Left cardiac atrium (tissue), 4 donors: ENCODE results near the gene SLAMF8. TPM values are rescaled to one million over a fixed set of nuclear protein-coding genes. Genes with fewer than 3 reads are reported as not detected.

Experiments
- ATAC-seq, 2 donors: fragments of 200-7000 bp; cut with Tn5 transposase; one replicate each; pipeline ENCODE4 v1.9.1; 2020; ENCODE audit warnings: mild to moderate bottlenecking in 2 of 2, moderate library complexity in 2 of 2
- DNase-seq: peaks from one replicate; pipeline ENCODE4 v3.0.0-alpha.2; 2020
- intact Hi-C, 2 donors: fragments of 100-400 bp; cut with DNase I; formaldehyde crosslinking; loops; one replicate each; pipeline versions ENCODE4 v1.14.1 to v1.15.1; 2022 to 2023
- total RNA-seq, 2 donors: library from RNA; stranded (reverse); fragmentation: NEBNext Ultra II Directional; extraction: Animal tissue kit (Norgen Biotek cat#: 25700); gene quantifications; one replicate each; pipeline ENCODE4 v1.2.1, GENCODE V29; 2021
- donor health status: DM: no; HTN: yes; CAD: no.
- donor health status: DM: no; HTN: yes; CAD: no; lungs with severe emphysema.
- donor health status: DM: yes; HTN: yes; CAD: no.
- donor health status: Dilated cardiomyopathy.

Gene SLAMF8
- total RNA-seq, 2 donors from 2014 or later = 2.4 to 4.4 TPM

GRCh38 chr1:159804924-159805323, 21.7 kb upstream of the SLAMF8 start:
- intact Hi-C loops = loop anchor here in 1 of 2 donors (5.0 kb wide), 1 partner anchor 87 kb away; no protein-coding TSS in a partner anchor
- DNase-seq (no peak), ATAC-seq (no peak)

DNA sequence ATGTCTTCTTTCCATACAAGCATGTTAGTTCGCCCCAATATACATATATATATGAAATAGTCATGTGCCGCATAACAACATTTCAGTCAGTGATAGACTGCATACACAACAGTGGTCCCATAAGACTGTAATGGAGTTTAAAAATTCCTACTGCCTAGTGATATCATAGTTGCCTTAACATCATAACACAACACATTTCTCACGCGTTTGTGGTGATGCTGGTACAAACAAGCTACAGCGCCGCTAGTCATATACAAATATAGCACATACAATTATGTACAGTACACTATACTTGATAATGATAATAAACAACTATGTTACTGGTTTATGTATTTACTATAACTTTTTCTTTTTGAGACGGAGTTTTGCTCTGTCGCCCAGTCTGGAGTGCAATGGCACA, 10.7 kb upstream of the SLAMF8 start:
- ATAC-seq (no peak), DNase-seq (no peak)
- intact Hi-C loops = no loop called here

GRCh38 chr1:159817276-159818041, 9.2 kb upstream of the SLAMF8 start:
- intact Hi-C loops = no loop called here
- no peak for ATAC-seq

DNA sequence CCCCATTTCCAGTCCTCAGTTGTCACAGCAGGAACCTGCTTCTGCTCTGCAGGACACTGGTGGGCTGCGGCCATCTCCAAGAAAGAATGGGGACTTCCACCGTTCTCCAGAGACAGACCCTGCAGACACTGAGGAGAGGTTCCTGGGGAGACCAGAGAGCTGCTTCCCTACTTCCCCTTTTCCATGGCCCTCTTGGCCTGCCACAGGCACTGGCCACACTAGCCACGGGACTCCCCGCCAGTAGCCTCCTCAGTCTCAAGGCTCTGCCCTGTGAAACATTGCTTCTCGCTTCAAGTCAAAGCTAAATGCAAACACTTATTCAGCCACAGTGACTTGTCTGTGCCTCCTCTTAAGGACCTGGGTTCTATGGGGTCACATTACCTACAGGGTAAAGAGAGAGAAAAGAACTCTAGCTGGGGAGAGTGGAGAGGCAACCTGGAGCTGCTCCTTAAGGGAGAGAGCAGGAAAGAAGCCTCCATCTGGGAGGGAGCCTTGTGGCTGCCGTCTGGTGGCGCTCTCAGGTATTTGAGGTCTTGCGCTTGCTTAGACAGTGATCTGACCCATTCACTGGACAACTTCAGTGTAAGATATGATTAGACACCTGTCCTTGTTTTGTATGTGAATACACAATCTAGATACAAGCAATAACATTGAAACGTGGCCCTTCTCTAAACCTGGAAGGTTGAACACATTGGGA, 5.4 kb upstream of the SLAMF8 start:
- no peak for DNase-seq
- intact Hi-C loops = no loop called here
- peak in 1 of 2 donors; percentile 37 for ATAC-seq

More at GRCh38 chr1:159817276-159818041, 9.2 kb upstream of the SLAMF8 start:
- DNase-seq = no peak

- DNase-seq = no peak
- ATAC-seq = no peak
- intact Hi-C loops = no loop called here
Observed at GRCh38 chr1:159823406-159823805, 3.3 kb upstream of the SLAMF8 start.

DNA sequence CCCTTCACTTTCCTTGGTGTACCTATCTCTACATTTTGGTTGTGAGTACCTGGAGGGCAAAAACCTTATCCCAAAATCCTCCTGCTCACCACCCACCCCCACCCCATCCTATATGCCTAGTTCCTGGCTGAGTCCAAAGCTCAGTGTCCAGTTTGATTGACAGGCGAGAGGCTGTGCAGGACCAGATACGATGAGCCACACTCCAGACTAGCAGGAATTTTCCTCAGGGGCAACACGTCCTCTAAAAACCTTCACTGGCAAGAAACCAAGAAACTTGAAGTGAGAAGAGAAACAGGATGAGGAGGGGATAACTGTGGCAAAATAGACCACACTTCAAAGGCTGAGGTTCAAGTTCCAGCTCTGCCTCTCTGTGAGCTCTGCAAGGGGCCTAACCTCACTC, 1.1 kb upstream of the SLAMF8 start:
- ATAC-seq (no peak), DNase-seq (no peak)
- intact Hi-C loops = no loop called here

- DNase-seq (no peak), ATAC-seq (peak in 1 of 2 donors; percentile 4)
- intact Hi-C loops = no loop called here
Observed at GRCh38 chr1:159827102-159827490, 423 bp downstream of the SLAMF8 start.

DNA sequence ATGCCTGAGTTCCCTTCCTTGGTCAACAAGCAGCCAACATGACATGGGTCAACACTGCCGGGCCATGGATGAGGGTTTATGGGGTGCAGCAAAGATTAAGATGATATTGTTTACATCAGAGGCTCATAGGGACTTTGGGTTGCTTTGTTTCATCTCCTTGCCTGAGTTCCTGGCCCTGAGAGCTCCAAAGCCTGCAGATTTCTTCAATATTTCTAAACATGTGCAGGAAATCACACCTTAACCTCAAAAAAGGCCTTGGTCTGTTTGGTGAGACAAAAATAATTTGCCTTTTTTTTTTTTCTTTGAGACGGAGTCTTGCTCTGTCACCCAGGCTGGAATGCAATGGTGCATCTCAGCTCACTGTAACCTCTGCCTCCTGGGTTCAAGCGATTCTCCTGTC, 876 bp downstream of the SLAMF8 start:
- intact Hi-C loops = no loop called here
- no peak for ATAC-seq
- DNase-seq = no peak

- intact Hi-C loops = no loop called here
- no peak for DNase-seq
- ATAC-seq = no peak
Observed at GRCh38 chr1:159828176-159828575, 1.5 kb downstream of the SLAMF8 start.

DNA sequence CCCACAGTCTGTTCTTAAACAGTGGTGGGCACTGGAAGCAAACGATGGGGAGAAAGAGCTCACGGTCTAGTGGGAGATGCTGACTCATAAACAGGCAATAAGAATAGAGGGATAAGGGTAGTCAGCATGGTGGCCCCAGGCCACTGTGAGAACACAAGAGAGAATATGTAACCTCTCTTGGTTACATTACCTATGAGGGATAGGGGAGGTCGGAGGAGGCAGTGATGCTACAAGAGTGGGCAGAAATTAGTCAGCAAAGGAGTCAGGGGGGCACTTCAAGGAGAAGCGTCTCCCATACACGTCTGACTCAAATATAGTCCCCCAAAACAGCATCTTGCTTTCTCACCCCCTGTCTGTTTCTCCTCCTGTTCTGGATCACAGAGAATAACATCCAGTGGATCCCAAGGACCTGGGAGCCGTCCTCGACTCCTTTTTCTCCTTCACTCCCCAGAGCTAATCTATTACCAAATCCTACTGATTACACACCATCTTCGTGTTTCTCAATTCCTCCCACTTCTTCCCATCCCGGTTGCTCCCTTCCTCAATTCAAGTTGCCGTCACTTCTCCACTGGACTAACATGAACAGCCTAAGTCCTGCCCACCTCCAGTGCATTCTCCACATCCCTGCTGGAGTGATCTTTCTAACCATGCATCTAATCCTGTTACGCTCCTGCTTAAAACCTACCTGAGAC, 2.1 kb downstream of the SLAMF8 start:
- intact Hi-C loops = no loop called here
- DNase-seq (no peak), ATAC-seq (no peak)

- intact Hi-C loops = no loop called here
- ATAC-seq = peak; percentile 68 to 75
- peak; percentile 49 for DNase-seq
Observed at GRCh38 chr1:159829273-159829634, 2.6 kb downstream of the SLAMF8 start.

GRCh38 chr1:159829822-159830465, 3.3 kb downstream of the SLAMF8 start:
- peak; percentile 38 to 66 for ATAC-seq

GRCh38 chr1:159830722-159831121, 4.0 kb downstream of the SLAMF8 start:
- no peak for DNase-seq
- no peak for ATAC-seq
- intact Hi-C loops = no loop called here

More at GRCh38 chr1:159829822-159830465, 3.3 kb downstream of the SLAMF8 start:
- DNase-seq = peak; percentile 47
- intact Hi-C loops = no loop called here

- intact Hi-C loops = no loop called here
- ATAC-seq = no peak
Observed at GRCh38 chr1:159831412-159832141, 4.9 kb downstream of the SLAMF8 start.

GRCh38 chr1:159832309-159832708, 5.6 kb downstream of the SLAMF8 start:
- DNase-seq = no peak
- no peak for ATAC-seq
- intact Hi-C loops = no loop called here

More at GRCh38 chr1:159831412-159832141, 4.9 kb downstream of the SLAMF8 start:
- no peak for DNase-seq

DNA sequence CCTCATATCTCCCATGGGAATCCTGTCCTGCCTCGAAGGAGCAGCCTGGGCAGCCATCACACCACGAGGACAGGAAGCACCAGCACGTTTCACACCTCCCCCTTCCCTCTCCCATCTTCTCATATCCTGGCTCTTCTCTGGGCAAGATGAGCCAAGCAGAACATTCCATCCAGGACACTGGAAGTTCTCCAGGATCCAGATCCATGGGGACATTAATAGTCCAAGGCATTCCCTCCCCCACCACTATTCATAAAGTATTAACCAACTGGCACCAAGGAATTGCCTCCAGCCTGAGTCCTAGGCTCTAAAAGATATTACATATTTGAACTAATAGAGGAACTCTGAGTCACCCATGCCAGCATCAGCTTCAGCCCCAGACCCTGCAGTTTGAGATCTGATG, 8.7 kb downstream of the SLAMF8 start:
- no peak for DNase-seq
- no peak for ATAC-seq
- intact Hi-C loops = no loop called here

GRCh38 chr1:159835862-159836525, 9.3 kb downstream of the SLAMF8 start:
- ATAC-seq (no peak), DNase-seq (no peak)
- intact Hi-C loops = no loop called here

- ATAC-seq = no peak
- intact Hi-C loops = no loop called here
Observed at GRCh38 chr1:159838715-159839114, 12.0 kb downstream of the SLAMF8 start.

More at GRCh38 chr1:159838715-159839114, 12.0 kb downstream of the SLAMF8 start:
- no peak for DNase-seq
